ENCODE data around the gene CA7.

Gene CA7

GRCh38 chr16:66900721-66901441, 56.7 kb downstream of the CA7 start:
- no peak overlapping the region for H3K4me3 ChIP-seq (ENCODE audit: low read length in 2 of 2)
- H3K9me3 ChIP-seq (ENCODE audit: control insufficient read depth in 2 of 2, low read length in 2 of 2), result no peaks in the 10 kb centered on the region
- peak overlapping the region; percentile 69 to 75 for H3K27ac ChIP-seq (ENCODE audit: low read depth in 2 of 2, low read length in 2 of 2)
- peak overlapping the region; percentile 24 to 78 for H3K9ac ChIP-seq (ENCODE audit: low read depth in 1 of 2, low read length in 2 of 2)
- H3K27me3 ChIP-seq (ENCODE audit: control insufficient read depth in 2 of 2, insufficient read depth in 2 of 2, low read length in 2 of 2), result no peaks in the 10 kb centered on the region
- peaks cover 40 to 45% of the 10 kb centered on the region in 2 donors for H3K4me1 ChIP-seq (ENCODE audit: control insufficient read depth in 2 of 2, insufficient read depth in 2 of 2, low read length in 2 of 2)
- no peaks in the 10 kb centered on the region for H3K36me3 ChIP-seq (ENCODE audit: control insufficient read depth in 2 of 2, insufficient read depth in 2 of 2, low read length in 2 of 2)

GRCh38 chr16:66901626-66902025, 57.4 kb downstream of the CA7 start:
- H3K4me3 ChIP-seq (ENCODE audit: low read length in 2 of 2), result no peak overlapping the region
- no peaks in the 10 kb centered on the region for H3K9me3 ChIP-seq (ENCODE audit: control insufficient read depth in 2 of 2, low read length in 2 of 2)
- H3K27ac ChIP-seq (ENCODE audit: low read depth in 2 of 2, low read length in 2 of 2), result peak overlapping the region; percentile 69 to 75
- peaks cover 37 to 39% of the 10 kb centered on the region in 2 donors for H3K4me1 ChIP-seq (ENCODE audit: control insufficient read depth in 2 of 2, insufficient read depth in 2 of 2, low read length in 2 of 2)
- no peaks in the 10 kb centered on the region for H3K27me3 ChIP-seq (ENCODE audit: control insufficient read depth in 2 of 2, insufficient read depth in 2 of 2, low read length in 2 of 2)
- H3K36me3 ChIP-seq (ENCODE audit: control insufficient read depth in 2 of 2, insufficient read depth in 2 of 2, low read length in 2 of 2), result no peaks in the 10 kb centered on the region
- H3K9ac ChIP-seq (ENCODE audit: low read depth in 1 of 2, low read length in 2 of 2), result no peak overlapping the region

- Histone ChIP-seq H3K4me3 (ENCODE audit: low read length in 2 of 2) (no peak overlapping the region), H3K4me1 (ENCODE audit: control insufficient read depth in 2 of 2, insufficient read depth in 2 of 2, low read length in 2 of 2) (peaks cover 32 to 33% of the 10 kb centered on the region in 2 donors)
Measured at GRCh38 chr16:66902648-66903543, 58.7 kb downstream of the CA7 start.

More at GRCh38 chr16:66902648-66903543, 58.7 kb downstream of the CA7 start:
- no peak overlapping the region for H3K9ac ChIP-seq (ENCODE audit: low read depth in 1 of 2, low read length in 2 of 2)
- peak overlapping the region; percentile 12 to 32 for H3K27ac ChIP-seq (ENCODE audit: low read depth in 2 of 2, low read length in 2 of 2)
- H3K27me3 ChIP-seq (ENCODE audit: control insufficient read depth in 2 of 2, insufficient read depth in 2 of 2, low read length in 2 of 2), result no peaks in the 10 kb centered on the region
- no peaks in the 10 kb centered on the region for H3K9me3 ChIP-seq (ENCODE audit: control insufficient read depth in 2 of 2, low read length in 2 of 2)
- H3K36me3 ChIP-seq (ENCODE audit: control insufficient read depth in 2 of 2, insufficient read depth in 2 of 2, low read length in 2 of 2), result no peaks in the 10 kb centered on the region
